Activated T-helper 17 cell treated with anti-CD3 and anti-CD28 coated beads, Interleukin-2, amount 50 U/mL, for 72 hours (primary cell): ENCODE measurements around the gene KRTAP5-11. TPM values are rescaled to one million over a fixed set of nuclear protein-coding genes. Genes with fewer than 3 reads are reported as not detected.
"Not testable (repeated sequence)": the region's sequence is repeated elsewhere in the genome, so short reads cannot be mapped to it uniquely, and the experiment has no call there.

ENCODE experiments used
- ATAC-seq: fragments of 150-1000 bp; cut with Tn5 transposase; replicated peaks from 2 replicates; pipeline ENCODE4 v1.10.0; 2021; ENCODE audit warnings: mild to moderate bottlenecking, moderate library complexity
- H3K27ac Mint-ChIP-seq: one replicate; pipeline ENCODE4 v1.8.0; 2022; ENCODE audit warnings: mixed read lengths
- H3K27me3 Mint-ChIP-seq: one replicate; pipeline ENCODE4 v1.8.0; 2022; ENCODE audit warnings: mixed read lengths
- H3K36me3 Mint-ChIP-seq: one replicate; pipeline ENCODE4 v1.8.0; 2022; ENCODE audit warnings: low read depth, mild to moderate bottlenecking, mixed read lengths
- H3K4me1 Mint-ChIP-seq: one replicate; pipeline ENCODE4 v1.8.0; 2022; ENCODE audit warnings: mixed read lengths
- H3K4me3 Mint-ChIP-seq: one replicate; pipeline ENCODE4 v1.8.0; 2022; ENCODE audit warnings: mild to moderate bottlenecking, mixed read lengths
- H3K9me3 Mint-ChIP-seq: one replicate; pipeline ENCODE4 v1.8.0; 2022; ENCODE audit warnings: mixed read lengths
- total RNA-seq, 2 donors: library from RNA; stranded (reverse); gene quantifications; one replicate each; pipeline ENCODE4 v1.2.3, GENCODE V29; 2022

Gene KRTAP5-11
- total RNA-seq, 2 donors from 2014 or later = not detected

- not testable (repeated sequence) for H3K4me3 Mint-ChIP-seq, H3K4me1 Mint-ChIP-seq, H3K9me3 Mint-ChIP-seq, ATAC-seq, H3K27ac Mint-ChIP-seq, H3K36me3 Mint-ChIP-seq
- H3K27me3 Mint-ChIP-seq = peaks cover 16% of the 10 kb centered on the region
Measured at GRCh38 chr11:71603221-71603620, 20.5 kb upstream of the KRTAP5-11 start.

DNA sequence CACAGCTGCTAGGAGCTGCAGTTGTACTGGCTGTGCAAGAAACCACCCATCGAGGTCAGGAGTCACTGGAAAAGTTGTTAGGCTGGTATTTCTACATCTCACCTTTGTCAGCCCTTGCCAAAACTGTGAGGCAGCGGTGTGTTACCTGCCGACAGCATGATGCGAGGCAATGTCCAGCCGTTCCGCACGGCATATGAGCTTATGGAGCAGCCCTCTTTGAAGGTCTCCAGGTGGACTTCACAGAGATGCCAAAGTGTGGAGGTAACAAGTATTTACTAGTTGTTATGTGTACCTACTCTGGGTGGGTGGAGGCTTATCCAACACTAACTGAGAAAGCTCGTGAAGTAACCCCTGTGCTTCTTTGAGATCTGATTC, 6.9 kb upstream of the KRTAP5-11 start:
- not testable (repeated sequence) for H3K36me3 Mint-ChIP-seq, H3K27ac Mint-ChIP-seq, H3K4me1 Mint-ChIP-seq, H3K4me3 Mint-ChIP-seq, ATAC-seq, H3K9me3 Mint-ChIP-seq
- peaks cover 10% of the 10 kb centered on the region for H3K27me3 Mint-ChIP-seq

- not testable (repeated sequence) for H3K4me1 Mint-ChIP-seq, H3K36me3 Mint-ChIP-seq, H3K9me3 Mint-ChIP-seq, ATAC-seq, H3K4me3 Mint-ChIP-seq, H3K27ac Mint-ChIP-seq
- peaks cover 13% of the 10 kb centered on the region for H3K27me3 Mint-ChIP-seq
Measured at GRCh38 chr11:71588822-71589545, 6.3 kb upstream of the KRTAP5-11 start.

DNA sequence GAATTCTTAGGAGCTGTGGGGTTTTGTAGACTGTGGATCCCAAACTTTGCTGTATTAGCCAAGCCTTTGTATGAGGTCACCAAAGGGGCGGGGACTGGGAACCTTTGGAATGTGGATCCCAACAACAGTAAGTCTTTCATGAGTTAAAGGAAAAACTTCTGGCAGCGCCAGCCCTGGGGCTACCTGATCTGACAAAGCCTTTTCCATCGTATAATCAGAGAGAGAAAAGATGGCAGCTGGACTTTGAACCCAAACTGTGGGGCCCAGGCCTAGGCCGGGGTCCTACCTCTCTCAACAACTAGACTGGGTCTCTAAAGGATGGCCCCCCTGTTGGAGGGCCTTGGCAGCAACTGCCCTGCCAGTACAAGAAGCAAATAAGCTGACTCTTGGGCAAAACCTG, 5.6 kb upstream of the KRTAP5-11 start:
- peaks cover 14% of the 10 kb centered on the region for H3K27me3 Mint-ChIP-seq
- H3K4me3 Mint-ChIP-seq, ATAC-seq, H3K9me3 Mint-ChIP-seq, H3K27ac Mint-ChIP-seq, H3K36me3 Mint-ChIP-seq, H3K4me1 Mint-ChIP-seq: not testable (repeated sequence)

GRCh38 chr11:71585673-71586072, 3.0 kb upstream of the KRTAP5-11 start:
- not testable (repeated sequence) for H3K27ac Mint-ChIP-seq, H3K36me3 Mint-ChIP-seq, H3K4me1 Mint-ChIP-seq, H3K4me3 Mint-ChIP-seq, H3K9me3 Mint-ChIP-seq, ATAC-seq
- peaks cover 23% of the 10 kb centered on the region for H3K27me3 Mint-ChIP-seq

DNA sequence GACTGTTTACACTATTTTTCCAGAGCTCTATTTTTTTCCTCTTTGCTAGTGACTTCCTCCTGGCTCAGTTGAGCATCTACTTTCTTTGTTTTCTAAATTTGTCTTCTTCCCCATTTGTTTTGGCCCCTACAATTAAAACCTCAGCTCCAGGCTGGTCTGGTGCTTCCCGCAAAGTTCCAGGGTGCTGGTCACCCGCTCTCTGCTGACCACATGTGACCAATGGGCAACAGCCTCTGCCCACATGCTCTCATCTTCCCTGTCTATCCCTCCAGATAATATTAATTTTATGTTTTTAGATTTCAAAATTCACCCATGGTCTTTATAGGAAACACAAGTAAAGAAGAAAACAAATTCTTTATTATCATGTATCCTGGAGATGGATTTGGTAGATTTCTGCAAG, 294 bp upstream of the KRTAP5-11 start:
- not testable (repeated sequence) for ATAC-seq

DNA sequence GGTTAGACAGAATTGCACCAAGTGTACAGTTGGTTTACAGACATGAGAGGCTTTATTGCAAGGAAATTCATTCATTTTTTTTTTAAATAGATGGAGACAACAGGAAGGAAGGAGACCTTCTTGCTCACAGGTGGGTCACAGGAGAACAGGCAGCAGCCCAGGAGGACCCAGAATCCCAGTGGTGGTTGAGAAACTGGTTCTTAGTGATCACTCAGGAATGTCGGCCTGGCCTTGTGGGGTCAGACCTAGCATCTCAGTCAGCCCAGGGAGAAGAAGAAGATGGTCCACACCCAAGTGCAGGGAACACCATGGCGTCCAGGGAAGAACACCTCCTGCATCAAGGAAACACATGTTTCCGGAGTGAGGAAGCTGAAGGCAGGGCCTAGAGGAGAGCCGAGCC, 849 bp downstream of the KRTAP5-11 start:
- H3K27ac Mint-ChIP-seq = no peak overlapping the region
- H3K4me3 Mint-ChIP-seq = no peak overlapping the region
- H3K36me3 Mint-ChIP-seq = no peaks in the 10 kb centered on the region
- H3K9me3 Mint-ChIP-seq = no peaks in the 10 kb centered on the region
- ATAC-seq = no peak
- H3K4me1 Mint-ChIP-seq = peaks cover 3% of the 10 kb centered on the region
- peaks cover 28% of the 10 kb centered on the region for H3K27me3 Mint-ChIP-seq

More for the DNA sequence above, 294 bp upstream of the KRTAP5-11 start:
- not testable (repeated sequence) for H3K27ac Mint-ChIP-seq, H3K36me3 Mint-ChIP-seq, H3K4me1 Mint-ChIP-seq, H3K9me3 Mint-ChIP-seq, H3K4me3 Mint-ChIP-seq
- peaks cover 28% of the 10 kb centered on the region for H3K27me3 Mint-ChIP-seq

GRCh38 chr11:71580057-71581003, 2.3 kb downstream of the KRTAP5-11 start:
- H3K27ac Mint-ChIP-seq = no peak overlapping the region
- H3K27me3 Mint-ChIP-seq = peaks cover 27% of the 10 kb centered on the region
- H3K9me3 Mint-ChIP-seq = no peaks in the 10 kb centered on the region
- peaks cover 3% of the 10 kb centered on the region for H3K4me1 Mint-ChIP-seq
- H3K4me3 Mint-ChIP-seq = no peak overlapping the region
- peak; percentile 52 for ATAC-seq
- no peaks in the 10 kb centered on the region for H3K36me3 Mint-ChIP-seq

DNA sequence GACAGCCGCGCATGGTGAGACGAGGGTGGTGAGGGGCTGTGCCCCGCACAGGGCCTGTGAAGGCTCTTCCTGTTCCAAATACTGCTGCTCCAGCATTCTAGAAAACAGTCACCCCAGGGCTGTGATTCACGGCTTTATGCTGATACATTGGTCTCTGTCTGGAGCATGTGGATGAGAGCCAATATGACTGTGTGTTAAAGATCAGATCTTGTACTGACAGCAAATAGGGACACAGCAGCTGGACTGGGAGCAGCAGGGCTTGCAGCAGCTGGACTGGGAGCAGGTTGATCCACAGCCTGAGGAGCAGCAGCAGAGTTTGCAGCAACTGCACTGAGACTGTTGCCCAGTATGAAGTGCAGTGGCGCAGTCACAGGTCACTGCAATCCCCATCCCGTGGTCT, 3.2 kb downstream of the KRTAP5-11 start:
- peaks cover 21% of the 10 kb centered on the region for H3K27me3 Mint-ChIP-seq
- not testable (repeated sequence) for H3K4me3 Mint-ChIP-seq, H3K27ac Mint-ChIP-seq, H3K9me3 Mint-ChIP-seq, H3K36me3 Mint-ChIP-seq, H3K4me1 Mint-ChIP-seq
- peak; percentile 34 for ATAC-seq

DNA sequence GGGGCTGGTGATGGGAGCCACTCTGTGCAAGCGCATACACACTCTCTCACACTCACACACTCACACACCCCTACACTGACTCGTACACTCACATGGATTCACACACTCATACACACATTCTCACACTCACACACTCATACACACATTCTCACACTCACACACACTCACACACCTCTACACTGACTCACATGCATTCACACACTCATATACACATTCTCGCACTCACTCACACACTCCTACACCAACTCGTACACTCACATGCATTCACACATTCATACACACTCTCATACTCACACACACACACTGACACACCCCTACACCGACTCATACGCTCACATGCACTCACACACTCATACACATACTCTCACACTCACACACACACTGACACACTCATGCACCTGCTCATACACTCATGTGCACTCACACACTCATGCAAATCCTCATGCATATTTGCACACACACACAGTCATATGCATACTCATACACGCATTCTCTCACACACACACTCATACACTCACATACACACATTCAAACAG, 5.1 kb downstream of the KRTAP5-11 start:
- H3K9me3 Mint-ChIP-seq = no peaks in the 10 kb centered on the region
- no peak overlapping the region for H3K4me3 Mint-ChIP-seq
- H3K4me1 Mint-ChIP-seq = peaks cover 3% of the 10 kb centered on the region
- H3K36me3 Mint-ChIP-seq = no peaks in the 10 kb centered on the region
- H3K27me3 Mint-ChIP-seq = peaks cover 17% of the 10 kb centered on the region
- no peak for ATAC-seq
- H3K27ac Mint-ChIP-seq = no peak overlapping the region

DNA sequence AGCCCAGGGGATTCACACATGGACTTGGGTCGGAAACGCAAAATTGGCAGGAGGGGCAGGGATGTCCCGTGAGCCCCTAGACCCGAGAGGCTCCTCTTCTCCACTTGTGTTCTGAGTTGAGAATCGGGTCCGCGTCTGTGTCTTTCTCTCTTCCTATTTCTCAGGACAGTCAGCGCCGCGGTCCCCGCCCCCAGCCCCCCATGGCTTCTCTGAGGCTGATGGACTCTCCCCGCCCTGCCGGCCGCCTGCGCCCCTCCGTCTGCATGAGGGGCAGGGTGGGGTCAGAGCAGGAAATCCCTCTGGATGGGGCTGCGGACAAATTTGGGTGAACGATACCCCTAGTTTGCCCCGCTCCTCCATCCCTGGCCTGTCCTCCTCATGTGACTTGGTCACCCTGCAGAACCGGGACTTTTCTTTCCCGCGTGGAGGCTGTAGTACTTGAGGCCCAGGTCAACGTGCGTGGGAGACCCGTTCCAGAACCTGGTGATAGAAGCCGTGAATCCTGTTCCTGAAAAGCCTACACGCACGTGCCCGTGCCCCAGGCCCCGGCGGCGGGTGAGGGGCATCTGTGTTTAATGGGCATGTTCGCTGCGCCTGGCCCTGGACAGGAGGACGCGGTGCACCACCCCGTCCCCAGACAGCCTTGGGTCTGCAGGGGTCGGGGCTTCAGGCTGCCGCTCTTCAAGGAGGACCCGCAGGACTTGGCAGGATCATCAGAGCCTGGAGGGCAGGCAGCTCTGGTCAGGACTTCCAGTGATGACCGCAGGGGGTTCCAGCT, 5.8 kb downstream of the KRTAP5-11 start:
- H3K27ac Mint-ChIP-seq, H3K36me3 Mint-ChIP-seq, H3K4me3 Mint-ChIP-seq, H3K4me1 Mint-ChIP-seq, H3K9me3 Mint-ChIP-seq, ATAC-seq: not testable (repeated sequence)
- H3K27me3 Mint-ChIP-seq = peaks cover 14% of the 10 kb centered on the region

DNA sequence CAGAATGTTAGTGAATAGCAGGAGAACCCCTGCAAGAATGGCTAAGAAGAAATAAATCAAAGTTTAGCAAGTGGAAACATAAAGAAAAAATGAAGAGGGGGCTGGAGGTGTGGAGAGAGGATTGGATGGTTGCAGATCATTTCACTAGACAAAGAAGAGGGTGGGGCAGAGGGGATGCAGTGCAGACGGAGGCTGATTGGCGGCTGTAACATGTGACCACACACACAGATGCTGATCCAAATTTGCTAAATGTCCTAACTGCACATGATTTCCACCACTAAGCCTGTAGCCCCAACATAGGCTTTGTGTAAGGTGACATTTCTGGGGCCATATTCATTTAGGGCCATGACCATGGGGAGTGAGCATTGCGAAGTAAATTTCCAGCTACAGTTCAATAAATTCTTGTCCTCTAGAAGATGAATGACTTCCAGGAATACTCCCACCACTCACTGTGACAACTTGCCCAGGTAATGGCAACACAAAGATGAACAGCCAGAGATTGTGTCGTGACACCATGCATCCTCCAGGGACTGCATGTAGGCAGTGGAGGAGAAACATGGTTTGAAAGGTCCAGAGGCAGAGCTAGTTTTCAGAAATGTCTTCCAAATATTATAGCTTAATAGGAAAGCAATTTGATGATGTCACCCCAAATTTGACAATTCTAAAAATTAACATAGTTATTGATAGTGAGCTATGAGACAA, 6.8 kb downstream of the KRTAP5-11 start:
- peaks cover 3% of the 10 kb centered on the region for H3K4me1 Mint-ChIP-seq

GRCh38 chr11:71574418-71574817, 8.3 kb downstream of the KRTAP5-11 start:
- no peak for ATAC-seq
- Mint-ChIP-seq H3K4me1 (no peaks in the 10 kb centered on the region), H3K36me3 (no peaks in the 10 kb centered on the region), H3K27me3 (peaks cover 9% of the 10 kb centered on the region), H3K27ac (no peak overlapping the region), H3K9me3 (no peaks in the 10 kb centered on the region), H3K4me3 (no peak overlapping the region)

More for the DNA sequence above, 6.8 kb downstream of the KRTAP5-11 start:
- H3K27me3 Mint-ChIP-seq = peaks cover 9% of the 10 kb centered on the region
- ATAC-seq = no peak
- H3K4me3 Mint-ChIP-seq = no peak overlapping the region
- no peaks in the 10 kb centered on the region for H3K36me3 Mint-ChIP-seq
- H3K9me3 Mint-ChIP-seq = no peaks in the 10 kb centered on the region
- H3K27ac Mint-ChIP-seq = no peak overlapping the region

- no peaks in the 10 kb centered on the region for H3K4me1 Mint-ChIP-seq
- H3K27me3 Mint-ChIP-seq = peaks cover 9% of the 10 kb centered on the region
- ATAC-seq = no peak
- no peaks in the 10 kb centered on the region for H3K36me3 Mint-ChIP-seq
- H3K27ac Mint-ChIP-seq = no peak overlapping the region
- no peak overlapping the region for H3K4me3 Mint-ChIP-seq
- no peaks in the 10 kb centered on the region for H3K9me3 Mint-ChIP-seq
Measured at GRCh38 chr11:71572811-71573210, 9.9 kb downstream of the KRTAP5-11 start.
